ENCODE results near the gene POU5F2.

POU5F2 gene, protein sequence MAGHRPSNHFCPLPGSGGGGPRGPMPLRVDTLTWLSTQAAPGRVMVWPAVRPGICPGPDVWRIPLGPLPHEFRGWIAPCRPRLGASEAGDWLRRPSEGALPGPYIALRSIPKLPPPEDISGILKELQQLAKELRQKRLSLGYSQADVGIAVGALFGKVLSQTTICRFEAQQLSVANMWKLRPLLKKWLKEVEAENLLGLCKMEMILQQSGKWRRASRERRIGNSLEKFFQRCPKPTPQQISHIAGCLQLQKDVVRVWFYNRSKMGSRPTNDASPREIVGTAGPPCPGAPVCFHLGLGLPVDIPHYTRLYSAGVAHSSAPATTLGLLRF

DNA sequence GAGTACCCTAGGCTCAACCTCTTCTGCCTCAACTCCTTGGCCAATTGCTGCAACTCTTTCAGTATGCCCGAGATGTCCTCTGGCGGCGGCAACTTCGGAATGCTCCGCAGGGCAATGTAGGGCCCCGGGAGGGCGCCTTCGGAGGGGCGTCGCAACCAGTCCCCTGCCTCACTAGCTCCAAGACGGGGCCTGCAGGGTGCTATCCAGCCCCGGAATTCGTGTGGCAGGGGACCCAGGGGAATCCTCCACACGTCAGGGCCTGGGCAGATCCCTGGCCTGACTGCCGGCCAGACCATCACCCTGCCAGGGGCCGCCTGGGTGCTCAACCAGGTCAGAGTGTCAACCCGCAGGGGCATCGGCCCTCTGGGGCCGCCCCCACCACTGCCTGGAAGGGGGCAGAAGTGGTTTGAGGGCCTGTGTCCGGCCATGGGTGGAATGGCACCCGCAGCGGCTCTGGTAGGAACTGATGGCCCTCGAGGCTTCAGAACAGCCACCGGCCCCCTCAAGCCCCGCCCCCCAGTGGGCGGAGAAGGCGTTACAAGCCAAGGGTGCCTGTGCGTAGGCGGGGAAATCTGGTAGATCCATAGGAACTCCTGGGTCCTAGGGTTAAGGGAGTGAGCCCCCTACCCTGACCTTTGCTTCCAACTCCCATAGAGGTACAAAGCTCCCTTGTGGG, at the start of gene POU5F2:
Gene POU5F2 (minus strand): TSS at position 465 of the 676 bp plus-strand sequence. CDS start 37 bp downstream, at position 428.
- DNase-seq (ENCODE audit: low spot score): no peak

DNA sequence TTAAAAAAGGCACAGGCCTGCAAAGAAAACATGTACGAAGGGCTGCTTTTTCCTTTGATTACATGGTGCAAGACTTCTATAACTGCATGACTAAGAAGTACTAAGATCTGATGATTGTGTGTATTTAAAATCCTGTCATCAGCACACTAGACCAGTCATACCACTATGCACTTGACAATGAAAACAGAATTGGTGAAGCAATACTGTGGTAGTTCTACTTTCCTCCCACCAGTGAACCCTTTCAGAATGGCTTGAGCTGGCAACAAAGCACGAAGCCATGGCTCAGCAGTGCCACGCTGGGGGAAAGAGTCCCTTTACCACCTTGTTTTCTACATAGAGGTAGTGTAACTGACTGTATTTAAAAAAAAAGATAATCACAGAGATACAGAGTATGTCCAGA, 49.0 kb upstream of the POU5F2 start:
- DNase-seq (ENCODE audit: low spot score): no peak

DNA sequence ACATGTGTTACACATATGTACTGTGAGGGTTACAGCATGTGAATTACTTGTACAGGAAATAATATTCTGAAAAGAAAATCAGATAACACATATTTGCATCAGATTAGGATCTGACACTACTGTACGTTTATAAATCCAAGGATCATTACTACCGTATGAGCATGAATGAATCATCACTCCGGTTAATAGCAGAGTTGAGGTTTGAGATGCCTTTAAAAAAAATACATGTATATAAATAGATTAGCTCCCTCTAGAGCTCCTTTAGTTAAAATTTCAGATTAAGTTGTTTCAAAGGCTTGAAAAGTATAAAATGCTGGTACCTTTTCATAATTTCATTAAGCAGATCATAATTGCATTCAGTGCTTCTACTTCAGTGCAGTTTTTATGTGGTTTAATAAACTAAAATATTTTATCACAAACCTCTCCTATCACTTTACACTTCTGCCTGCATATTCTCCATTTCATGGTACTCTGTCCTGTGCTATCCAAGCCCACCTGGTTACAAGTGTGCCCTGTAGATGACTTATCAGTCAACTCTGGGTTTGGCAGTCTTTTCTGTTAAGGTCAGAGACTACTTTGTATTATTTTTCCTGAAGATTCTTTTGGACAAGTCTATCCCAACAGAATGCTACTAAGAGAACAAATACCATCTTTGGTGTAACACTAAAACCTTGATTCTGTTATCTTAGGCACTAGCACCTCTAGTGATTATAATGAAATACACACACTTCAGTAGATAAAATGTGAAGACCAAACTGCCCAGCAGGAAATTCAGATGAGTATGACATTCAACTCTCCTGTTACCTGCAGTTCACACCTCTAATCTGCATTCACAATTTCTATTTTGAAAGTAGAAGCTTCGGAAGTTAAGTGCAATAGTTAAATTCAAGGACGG, 48.0 kb upstream of the POU5F2 start:
- DNase-seq (ENCODE audit: low spot score): no peak

DNA sequence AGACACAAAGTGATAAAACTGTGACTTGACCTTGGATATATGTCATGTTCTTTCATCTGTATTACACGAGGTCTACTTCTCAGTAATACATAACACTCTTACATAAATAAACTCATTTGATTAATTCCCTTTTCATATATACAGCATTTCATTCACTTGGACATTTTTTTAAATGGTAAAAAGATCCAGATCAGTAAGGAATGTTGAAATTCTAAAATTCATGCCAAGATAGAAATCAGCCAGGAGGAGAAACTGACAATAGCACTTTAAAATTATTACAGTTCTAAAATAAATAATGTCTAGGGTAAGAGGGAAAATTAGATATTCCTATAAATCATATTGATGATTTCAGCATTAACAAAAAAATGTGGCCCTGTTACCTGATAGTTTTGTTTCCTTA, 46.2 kb upstream of the POU5F2 start:
- no peak for DNase-seq (ENCODE audit: low spot score)

DNA sequence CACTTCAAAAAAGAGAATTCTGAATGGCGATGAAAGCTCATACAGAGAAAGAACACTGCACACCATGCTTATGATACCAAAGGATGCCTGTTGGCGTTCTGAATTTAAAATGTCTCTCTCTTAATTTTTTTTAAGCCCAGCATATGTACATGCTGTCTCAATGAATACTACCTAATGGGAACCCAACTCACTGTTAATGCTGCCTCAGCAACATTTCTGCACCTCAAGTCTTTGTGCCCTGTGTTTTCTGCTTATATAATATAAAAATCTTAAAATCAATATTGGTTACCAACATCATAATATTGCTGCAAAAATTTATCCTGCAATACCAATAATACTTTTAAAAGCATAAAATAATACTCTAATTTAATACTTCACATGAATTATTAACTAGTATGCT, 44.1 kb upstream of the POU5F2 start:
- no peak for DNase-seq (ENCODE audit: low spot score)

DNA sequence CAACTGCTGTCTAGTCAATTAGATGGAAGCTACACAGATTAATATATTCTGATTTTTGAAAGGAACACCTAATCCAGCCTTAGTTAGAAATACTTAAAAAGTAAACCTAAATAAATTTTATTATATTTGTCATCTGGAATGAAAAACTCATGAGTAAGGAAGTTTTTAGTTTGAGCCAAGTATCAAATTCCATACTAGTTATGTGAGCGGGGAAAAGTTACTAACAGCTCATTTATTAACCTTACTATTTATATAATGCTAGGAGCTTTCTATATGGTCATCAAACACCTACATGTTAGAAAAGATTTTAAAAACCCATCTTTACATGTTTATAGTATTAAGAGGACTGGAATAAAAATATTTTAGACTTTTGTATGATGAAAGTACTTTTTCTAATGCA, 41.6 kb upstream of the POU5F2 start:
- no peak for DNase-seq (ENCODE audit: low spot score)

DNA sequence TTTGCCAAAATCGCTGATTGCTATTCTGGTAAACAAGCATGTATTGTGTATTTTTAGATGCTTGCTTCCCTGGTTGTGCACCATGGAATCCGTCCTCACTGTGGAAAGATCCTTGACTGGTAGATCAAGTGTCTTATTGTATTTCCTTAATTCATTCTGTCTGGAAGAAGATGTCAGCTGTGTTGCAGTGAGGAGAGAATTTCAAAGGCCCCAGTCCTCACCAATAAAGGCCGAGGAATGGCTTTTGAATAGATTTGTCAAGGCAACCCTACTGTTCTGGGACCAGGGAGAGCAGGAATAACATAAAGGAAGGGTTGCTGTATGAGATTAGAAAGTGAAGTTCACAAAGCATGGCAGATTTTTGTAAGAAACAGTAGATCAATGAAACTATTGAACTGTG, 36.2 kb upstream of the POU5F2 start:
- DNase-seq (ENCODE audit: low spot score): no peak

DNA sequence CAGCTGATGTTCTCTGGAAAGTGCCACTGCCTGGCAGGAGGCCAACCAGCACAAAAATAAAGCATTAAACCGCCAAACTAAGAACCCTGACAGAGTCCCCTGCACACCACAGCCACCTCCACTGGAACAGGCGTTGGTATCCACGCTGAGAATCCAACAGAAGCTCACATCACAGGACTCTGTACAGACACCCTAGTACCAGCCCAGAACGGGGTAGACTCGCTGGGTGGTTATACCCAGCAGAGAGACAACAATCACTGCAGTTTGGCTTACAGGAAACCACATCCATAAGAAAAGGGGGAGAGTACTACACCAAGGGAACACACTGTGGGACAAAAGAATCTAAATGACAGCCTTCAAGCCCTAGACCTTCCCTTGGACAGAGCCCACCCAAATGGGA, 15.0 kb upstream of the POU5F2 start:
- DNase-seq (ENCODE audit: low spot score): no peak

DNA sequence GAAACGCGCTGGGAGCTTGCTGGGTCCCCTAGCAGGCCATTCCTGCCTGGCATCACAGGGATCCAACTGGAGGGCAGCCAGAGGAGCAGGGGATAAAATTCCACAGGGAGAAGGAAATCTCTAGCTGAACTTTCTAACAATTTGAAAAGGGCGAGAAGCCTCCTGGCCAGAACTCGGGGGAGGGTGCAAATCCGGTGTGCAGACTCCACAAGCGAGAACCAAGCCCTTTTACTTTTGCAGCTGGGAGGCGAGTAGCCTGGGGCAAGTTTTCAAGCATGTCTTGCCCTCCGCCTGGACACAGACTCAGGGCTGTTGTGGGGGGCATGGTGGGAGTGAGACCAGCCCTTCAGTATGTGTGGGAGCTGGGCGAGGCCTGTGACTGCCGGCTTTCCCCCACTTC, 14.3 kb upstream of the POU5F2 start:
- no peak for DNase-seq (ENCODE audit: low spot score)

DNA sequence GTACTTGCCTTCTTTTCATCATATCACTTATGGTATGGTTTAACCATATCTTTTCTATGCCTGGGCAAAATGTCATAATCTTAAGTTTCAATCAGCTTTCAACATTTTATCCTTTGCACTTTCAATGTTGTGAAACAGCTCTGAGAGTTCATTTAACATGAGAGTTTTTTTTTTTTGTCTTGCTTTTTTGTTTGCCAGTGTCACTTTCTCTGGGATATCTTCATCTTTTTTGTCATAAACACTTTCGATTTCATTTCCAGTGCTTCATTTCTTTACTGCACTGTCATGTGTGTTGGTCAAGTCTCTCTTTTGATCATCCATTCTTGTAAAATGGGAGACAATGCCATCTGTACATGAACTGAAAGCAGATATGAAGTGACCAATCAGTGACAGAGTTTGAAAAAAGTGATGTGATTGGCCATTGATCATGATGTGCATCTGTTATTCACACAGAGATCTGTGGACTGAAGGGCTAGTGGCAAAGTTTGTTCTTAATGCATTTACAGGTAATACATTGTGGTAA, 7.5 kb upstream of the POU5F2 start:
- no peak for DNase-seq (ENCODE audit: low spot score)

DNA sequence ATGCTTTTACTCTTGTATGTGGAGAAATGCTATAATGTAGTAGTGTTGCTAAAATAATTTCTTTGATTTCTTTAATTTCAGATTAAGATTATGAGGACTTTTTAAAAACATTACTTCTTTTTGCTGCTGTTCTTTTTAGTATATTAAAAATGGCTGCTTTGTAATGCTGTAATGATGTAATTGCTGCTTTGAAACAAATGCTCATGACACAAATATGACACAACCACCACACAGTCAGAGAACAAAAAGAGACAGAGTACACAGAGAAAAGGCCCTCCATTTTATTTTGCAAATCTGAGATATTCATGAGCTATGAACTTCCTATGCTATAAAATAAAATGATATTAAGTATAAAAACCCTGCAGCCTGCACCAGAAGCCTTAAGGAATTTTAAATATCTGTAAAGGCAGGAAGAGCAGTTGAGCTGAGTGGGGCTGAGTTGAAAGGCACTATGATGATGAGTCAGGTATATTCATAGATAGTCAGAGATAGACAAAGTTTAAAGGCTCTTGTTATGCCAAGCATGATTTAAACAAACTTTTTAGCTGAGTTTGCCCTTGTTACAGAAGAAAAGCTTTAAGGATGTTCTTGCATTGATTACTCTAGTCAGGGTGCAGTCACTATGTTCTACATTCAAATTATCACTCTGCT, 5.1 kb upstream of the POU5F2 start:
- no peak for DNase-seq (ENCODE audit: low spot score)

DNA sequence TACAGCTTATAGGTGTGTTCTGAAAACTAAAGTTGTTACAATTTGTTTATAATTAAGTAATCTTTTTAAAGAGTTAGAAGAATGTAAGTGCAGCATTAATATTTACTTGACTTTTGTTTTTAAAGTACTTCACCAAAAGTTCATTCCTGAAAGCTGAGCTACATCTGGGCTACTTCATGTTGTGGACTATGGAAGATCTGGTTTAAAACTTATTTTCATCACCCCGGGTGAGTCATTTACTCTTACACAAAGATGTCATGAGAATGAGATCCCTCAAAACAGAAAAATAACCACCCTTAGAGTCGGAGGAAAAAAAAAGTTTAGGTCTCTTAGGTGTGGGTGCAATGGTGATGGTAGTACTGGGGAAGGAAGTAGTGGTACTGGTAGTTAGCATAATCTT, 5.1 kb downstream of the POU5F2 start:
- DNase-seq (ENCODE audit: low spot score): no peak

DNA sequence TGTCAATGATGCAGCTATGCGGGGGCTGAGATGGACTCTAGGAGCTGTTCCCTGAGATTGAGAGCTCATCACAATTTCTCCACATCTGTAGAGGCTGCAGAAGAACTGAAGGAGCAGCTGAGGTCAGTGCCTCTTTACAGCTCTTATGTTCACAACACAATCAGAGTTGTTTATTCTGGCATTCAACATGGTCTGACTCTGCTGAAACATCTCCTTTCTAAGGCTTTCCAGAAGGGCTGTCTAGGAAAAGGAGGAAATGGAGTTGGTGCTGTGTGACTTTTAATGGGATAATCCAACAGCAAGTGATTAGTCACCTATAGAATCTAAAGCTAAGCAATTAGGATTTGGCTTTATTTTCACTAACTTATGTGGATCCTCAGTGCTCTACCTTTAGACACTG, 6.0 kb downstream of the POU5F2 start:
- DNase-seq (ENCODE audit: low spot score): no peak

DNA sequence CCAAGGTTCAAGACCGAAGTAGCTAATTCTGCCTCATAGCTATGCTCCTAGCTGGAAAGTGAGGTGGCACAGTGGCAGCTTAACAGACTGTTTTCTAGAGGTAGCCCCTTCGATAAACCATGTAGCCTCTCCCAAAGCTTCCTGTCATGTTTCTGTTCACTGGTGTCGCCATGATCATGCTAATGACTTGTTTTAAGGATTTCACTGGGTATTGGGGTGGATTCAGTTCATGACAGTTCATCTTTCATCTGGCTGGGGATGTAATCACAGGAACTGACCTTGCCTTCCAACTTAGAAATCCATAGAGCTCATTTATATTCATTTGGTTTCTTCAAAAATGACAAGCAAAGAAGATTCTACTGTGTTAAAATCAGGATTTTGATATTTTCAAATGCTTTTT, 9.4 kb downstream of the POU5F2 start:
- no peak for DNase-seq (ENCODE audit: low spot score)

DNA sequence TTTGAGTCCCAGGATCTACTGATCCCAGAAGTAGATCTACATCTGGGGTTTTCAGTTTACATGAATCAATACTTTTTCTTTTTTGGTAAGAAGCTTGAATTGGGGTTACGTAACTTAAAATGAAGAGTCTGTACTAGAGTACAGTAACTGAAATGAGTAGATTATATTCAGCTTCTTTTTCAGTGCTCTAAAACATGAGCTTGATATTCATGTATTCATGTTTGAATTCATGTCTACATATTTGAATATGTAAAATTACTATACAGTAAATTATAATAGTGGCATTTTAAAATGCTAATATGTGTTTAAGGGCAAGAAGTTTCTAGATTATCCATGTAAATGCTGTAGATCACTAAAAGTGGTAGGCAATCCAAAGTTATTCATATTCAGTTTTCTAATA, 14.8 kb downstream of the POU5F2 start:
- no peak for DNase-seq (ENCODE audit: low spot score)

DNA sequence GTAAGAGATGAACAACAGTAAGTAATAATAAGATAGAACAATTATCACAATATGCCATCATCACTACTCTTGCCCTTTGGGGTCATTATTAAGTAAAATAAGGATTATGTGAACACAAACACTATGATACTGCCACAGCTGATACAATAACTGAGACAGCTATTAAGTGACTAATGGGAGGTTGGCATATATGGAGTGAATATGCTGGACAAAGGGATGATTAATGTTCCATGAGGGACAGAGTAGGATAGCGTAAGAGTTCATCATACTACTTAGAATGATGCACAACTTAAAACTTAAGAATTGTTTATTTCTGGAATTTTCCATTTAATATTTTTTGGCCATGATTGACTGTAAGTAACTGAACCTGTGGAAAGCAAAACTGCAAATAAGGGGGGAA, 16.6 kb downstream of the POU5F2 start:
- DNase-seq (ENCODE audit: low spot score): no peak

DNA sequence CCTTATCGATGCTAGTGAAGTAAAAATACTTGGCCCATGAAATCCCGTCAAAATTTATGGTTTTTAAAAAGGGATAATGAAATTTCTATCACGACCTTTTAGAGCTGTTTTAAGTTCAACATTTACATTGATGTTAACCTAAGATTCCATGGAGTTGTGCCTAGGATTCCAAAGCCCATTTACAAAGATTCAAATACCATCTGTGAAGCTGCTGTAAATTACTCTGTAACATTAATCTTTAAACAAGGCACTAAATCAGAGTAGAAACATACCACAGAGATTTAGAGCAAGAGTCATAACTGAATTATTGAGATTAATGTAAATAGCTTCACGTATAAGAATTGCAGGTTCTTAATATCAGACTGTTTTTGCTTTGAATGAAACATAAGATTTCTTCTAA, 17.7 kb downstream of the POU5F2 start:
- DNase-seq (ENCODE audit: low spot score): no peak

DNA sequence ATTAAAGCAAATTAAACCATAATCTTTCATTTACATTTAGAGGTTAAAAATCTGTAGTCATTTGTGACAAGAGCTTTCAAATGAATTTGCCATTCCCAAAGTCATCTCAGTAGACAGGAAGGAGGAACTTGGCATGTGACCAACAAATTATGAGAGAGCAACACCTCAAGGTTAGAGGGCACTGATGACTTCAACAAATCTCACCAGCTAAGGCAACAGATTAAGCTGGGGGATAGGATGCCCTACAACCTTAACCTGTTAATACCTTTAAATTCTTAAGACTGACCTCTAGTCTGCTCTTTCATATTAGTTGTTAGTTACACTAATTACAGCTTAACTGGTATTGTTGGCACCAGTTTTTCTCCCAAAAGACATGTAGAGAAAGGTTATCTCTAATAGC, 18.4 kb downstream of the POU5F2 start:
- DNase-seq (ENCODE audit: low spot score): no peak

DNA sequence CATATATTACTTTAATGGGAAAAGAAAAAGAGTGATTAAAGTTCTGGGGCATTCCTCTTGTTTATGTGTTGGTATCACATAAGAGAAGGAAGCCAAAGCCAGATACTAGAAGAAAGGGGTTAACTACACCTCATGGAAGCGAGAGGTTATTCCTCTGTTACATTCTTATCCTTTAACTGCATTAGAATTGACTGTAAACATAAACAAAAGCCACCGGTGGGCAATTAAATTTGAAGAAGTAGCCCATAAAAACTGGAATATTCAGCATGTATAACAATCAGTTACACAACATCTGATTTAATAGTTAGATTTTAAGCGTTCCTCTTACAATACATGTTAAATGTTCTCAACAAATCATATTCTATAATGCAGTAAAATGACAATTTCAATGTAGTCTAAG, 18.8 kb downstream of the POU5F2 start:
- DNase-seq (ENCODE audit: low spot score): no peak

DNA sequence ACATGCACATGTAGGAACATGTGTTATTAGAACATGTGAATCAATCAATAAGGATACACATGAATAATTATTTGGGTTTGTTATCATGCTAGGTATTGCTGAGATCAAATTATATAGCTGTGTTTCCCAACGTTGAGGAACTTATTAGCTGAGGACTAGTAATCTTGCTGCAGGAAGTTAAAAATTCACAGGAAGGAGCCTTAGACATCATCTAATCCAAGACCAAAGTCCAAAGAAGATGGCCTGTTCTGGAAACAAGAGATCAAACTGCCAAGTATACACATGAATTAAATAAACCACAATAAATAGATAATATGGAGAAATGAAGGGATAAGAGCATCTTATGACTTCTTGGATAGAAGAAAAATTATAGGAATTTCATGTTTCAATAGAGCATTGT, 19.9 kb downstream of the POU5F2 start:
- DNase-seq (ENCODE audit: low spot score): no peak

DNA sequence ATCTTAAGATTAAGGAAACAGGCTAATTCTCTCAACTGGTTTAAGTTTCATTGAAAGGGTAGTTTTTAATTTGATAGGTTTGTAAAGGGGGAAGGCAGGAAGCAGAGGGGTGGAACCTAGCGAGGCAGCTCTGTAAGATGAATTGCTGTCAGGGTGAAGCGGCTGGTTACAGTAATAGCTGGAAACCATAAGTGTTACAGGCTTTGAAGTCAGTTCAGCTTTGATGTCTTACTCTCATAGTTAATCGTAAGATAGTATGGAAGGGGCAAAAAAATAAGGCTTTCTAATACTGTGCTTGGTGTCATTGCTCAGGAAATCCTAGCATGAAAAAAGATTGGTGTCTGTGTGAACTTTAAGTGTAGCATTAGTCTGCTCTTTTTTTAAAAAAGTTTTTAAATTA, 20.3 kb downstream of the POU5F2 start:
- no peak for DNase-seq (ENCODE audit: low spot score)

DNA sequence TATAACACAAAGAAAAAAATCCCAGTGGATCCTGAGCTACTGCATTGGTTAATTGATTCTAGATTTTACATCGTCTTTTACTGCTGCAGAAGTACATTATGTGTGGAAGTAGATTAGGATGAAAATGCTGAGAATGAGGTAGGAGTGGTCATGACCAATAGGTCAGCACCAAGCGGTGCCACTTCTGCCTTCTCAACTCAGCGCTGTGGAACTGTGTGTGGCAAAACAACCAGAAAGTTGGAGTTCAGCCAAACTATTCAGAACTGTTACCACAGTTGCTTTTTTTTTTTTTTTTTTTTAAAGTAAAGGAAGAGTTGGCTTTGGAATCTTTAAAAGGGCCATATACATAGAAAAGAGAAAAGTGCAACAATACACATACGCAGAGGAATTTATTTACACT, 24.2 kb downstream of the POU5F2 start:
- no peak for DNase-seq (ENCODE audit: low spot score)

Data from CD4-positive, alpha-beta T cell treated with Interleukin-15 for 4 hours (primary cell).